NCI-H2196 (cell line): Measurements from ENCODE around the gene HLA-DMA.

Experiments
- DNase-seq: peaks from one replicate; lab custom pipeline; 2025; ENCODE audit not compliant: unreplicated experiment; lab: John Stamatoyannopoulos, UW

Gene HLA-DMA

GRCh38 chr6:32933661-32934085 is 19.2 kb downstream of the HLA-DMA start:
- DNase-seq = peak; percentile 66

- no peak for DNase-seq
These were observed 20.6 kb downstream of the HLA-DMA start for GRCh38 chr6:32932132-32932868.

GRCh38 chr6:32931211-32931610 is 21.7 kb downstream of the HLA-DMA start:
- no peak for DNase-seq

DNA sequence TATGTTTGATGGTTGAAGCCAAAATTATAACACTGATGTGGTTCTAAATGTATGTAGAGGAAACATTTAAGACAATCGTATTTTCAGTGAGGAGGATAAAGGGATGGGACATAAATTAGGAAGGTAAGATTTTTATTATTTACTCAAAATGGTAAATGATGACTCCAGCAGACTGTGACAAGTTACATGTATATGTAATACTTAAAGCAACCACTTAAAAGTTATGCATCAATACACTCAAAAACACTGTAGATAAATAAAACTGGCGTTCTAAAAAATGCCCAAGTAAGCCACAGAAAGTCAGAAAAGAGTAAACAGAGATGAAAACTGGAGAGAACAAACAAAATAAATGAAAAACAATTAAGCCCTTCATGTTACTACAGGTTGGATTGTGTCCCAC is 30.8 kb downstream of the HLA-DMA start:
- no peak for DNase-seq

- DNase-seq = no peak
These were observed 32.2 kb downstream of the HLA-DMA start for GRCh38 chr6:32920715-32921114.

DNA sequence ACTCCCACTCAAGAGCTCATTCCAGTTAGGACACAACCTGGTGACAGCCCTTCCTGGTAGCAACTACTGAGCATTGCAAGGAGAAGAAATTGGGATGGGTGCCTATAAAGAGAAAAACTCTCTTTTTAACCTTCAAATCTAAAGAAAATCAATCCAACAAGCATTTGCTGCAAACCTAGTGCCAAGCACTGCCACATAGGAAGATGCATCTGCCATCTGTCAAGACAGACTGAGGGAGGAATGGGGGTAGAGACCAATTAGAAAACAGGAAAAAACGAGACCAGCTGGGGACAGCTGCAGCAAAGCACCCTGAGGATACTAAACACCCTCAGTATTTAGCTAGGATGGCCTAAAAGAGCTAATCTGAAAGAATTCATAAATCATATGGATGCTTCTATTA is 39.9 kb downstream of the HLA-DMA start:
- DNase-seq = no peak

GRCh38 chr6:32908897-32909296 is 44.0 kb downstream of the HLA-DMA start:
- no peak for DNase-seq

DNA sequence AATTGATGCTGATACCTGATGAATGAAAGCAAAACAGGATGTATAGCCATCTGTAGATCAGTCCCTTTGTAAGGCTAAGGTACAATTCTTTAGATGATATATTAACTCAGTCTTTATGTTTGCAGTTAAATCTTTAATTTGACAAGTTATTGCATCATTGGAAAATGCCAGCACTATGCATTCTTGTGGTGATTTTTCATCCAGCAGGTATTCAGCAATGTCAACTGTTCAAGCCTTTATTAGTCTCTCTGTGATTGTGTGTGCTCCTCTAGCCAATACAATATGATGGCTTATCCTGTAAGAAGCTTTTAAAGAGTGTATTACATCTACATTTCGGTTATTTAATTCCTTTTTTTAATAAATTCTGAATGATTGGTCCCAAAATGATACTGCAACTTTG is 46.4 kb downstream of the HLA-DMA start:
- no peak for DNase-seq

DNA sequence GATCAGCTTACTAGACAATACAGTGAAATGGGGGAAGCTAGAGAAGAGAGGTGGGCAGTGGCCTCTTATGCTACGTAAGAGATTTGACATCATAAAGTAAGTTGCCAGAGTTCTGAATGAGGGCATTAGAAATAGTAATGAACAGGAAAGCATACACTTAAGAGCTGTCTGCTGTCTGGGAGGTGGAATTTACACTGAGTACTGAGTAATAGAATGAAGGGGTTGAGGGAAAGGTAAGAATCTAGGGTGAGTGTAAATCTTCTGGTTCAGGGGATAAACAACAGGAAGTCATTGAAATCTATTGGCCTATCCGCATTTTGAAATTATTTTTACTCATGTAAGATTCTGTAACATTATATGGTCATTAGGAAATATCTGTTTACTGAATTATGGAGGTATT is 47.8 kb downstream of the HLA-DMA start:
- no peak for DNase-seq

DNA sequence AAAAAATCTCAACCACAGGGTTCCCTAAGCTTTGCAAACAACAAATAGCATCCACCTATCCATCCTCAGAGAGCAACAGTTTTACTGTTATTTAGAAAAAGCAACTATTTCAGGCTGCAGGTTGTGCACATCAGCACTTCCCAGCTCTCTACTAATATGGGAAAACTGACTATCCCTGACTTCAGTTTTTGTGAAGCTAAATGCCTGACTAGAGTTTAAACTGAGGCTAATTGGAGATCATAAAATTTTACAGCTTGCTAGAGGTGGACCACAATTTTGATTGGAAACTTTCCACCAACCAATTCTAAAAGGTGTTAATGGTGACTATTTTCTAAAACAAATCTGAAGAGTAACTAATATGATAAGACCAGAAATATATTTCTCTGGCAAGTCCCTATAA is 48.9 kb downstream of the HLA-DMA start:
- no peak for DNase-seq
